Pancreas (tissue), 10 donors: ENCODE results near the gene TESMIN. TPM values are rescaled to one million over a fixed set of nuclear protein-coding genes. Genes with fewer than 3 reads are reported as not detected.

Source experiments
- ATAC-seq, 4 donors: fragments of 200-7000 bp; cut with Tn5 transposase; one replicate each; pipeline versions ENCODE4 v1.8.0 to v1.9.1; 2020; ENCODE audit warnings: mild to moderate bottlenecking in 4 of 4, moderate library complexity in 4 of 4
- DNase-seq, 6 donors: peaks; one replicate each; pipeline ENCODE4 v3.0.0-alpha.2; 2020
- FAIRE-seq: peaks from 2 replicates; lab custom pipeline; 2012; peaks lifted over from hg19 to GRCh38; lab: Jason Lieb, UNC
- H3K27ac ChIP-seq, 4 donors: fragments of 200-600 bp; sonication (generic); 1 replicate in 3 of 4; 2 replicates in 1 of 4; pipeline versions ENCODE4 v1.5.0 to v1.8.0; 2020
- H3K27me3 ChIP-seq, 4 donors: fragments of 200-600 bp; one replicate each; pipeline ENCODE4 v1.8.0; 2021
- H3K36me3 ChIP-seq, 3 donors: fragments of 200-600 bp; sonication (generic) in 1 of 3; one replicate each; pipeline versions ENCODE4 v1.5.0 to v1.8.0; 2020 to 2021
- H3K4me1 ChIP-seq, 3 donors: fragments of 200-600 bp; one replicate each; pipeline ENCODE4 v1.8.0; 2021
- H3K4me3 ChIP-seq, 4 donors: fragments of 200-600 bp; sonication (generic) in 2 of 4; one replicate each; pipeline versions ENCODE4 v1.5.0 to v1.8.0; 2020 to 2021
- H3K9me3 ChIP-seq, 4 donors: fragments of 200-600 bp; one replicate each; pipeline ENCODE4 v1.8.0; 2021
- WGBS, 2 donors: extraction: QIAGEN DNeasy Blood & Tissue Kit; methylation state at CpG; one replicate each; pipeline ENCODE4 v1.1.7; 2013; 5-methylcytosine and 5-hydroxymethylcytosine counted together
- intact Hi-C, 3 donors: fragments of 100-400 bp; cut with DNase I; formaldehyde crosslinking; loops; one replicate each; pipeline versions ENCODE4 v1.11.1 to v1.14.2; 2022
- polyA plus RNA-seq, 2 donors: library from polyadenylated mRNA; stranded (reverse); fragments of 200-250 nt; gene quantifications; one replicate each; pipeline ENCODE4 v1.2.3, GENCODE V29; 2013
- total RNA-seq, 6 donors: library from RNA; stranded (reverse); fragmentation: NEBNext Ultra II Directional in 4 of 6; extraction: Animal tissue kit (Norgen Biotek cat#: 25700) in 4 of 6; gene quantifications; one replicate each; pipeline versions ENCODE4 v1.2.1 to v1.2.4, GENCODE V29; 2021 to 2023
- TF ChIP-seq, protein P1 (sequence below), 4 donors: fragments of 200-600 bp; sonication (generic) in 3 of 4; IDR thresholded peaks; one replicate each; pipeline versions ENCODE4 v1.5.0 to v1.8.0; 2021; ENCODE audit warnings: antibody characterized with exemption in 4 of 4
- donor health status: healthy with polysubstance abuse.
- donor health status: DM: no; HTN: no; CAD: no; lungs with moderate emphysema.
- donor health status: DM: no; HTN: no; CAD: no.
- donor health status: control.
- donor health status: control.
- donor health status: Bipolar disorder and iron deficiency.
- donor health status: DM: yes; HTN: yes; CAD: no.
- donor health status: DM: no; HTN: no; CAD: no.
- donor health status: DM: no; HTN: no; CAD: no.
- donor health status: DM: yes; HTN: yes; CAD: no.

TESMIN gene
- total and polyA plus RNA-seq, 8 donors, result 1.4 to 3.6 (median 1.9) TPM

DNA sequence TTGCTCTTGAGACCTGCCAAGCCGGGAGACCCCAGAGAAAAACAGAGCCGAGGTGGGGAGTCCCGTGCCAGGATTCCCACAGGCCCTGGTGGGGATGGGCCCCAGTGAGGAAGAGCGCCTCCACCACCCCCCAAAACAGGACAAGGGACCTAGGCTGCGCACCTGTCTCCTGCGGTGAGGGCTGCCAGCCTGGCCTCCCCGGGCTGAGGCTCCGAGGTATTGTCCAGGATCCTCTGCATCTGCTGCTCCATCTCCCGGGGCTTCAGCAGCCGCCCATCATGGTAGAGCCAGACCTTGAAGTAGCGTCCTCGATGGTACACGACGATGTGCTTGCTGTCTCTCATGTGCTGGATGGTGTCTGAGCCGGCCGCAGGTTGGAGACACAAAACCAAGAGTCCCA is 33.3 kb upstream of the TESMIN start:
- no peaks in the 10 kb centered on the region for H3K27me3 ChIP-seq
- 94 to 96% methylated on average over 16 of the region's 16 CpGs for WGBS, 2 donors
- FAIRE-seq (no peak), ATAC-seq (no peak), DNase-seq (no peak)
- TF ChIP-seq, protein P1, sequence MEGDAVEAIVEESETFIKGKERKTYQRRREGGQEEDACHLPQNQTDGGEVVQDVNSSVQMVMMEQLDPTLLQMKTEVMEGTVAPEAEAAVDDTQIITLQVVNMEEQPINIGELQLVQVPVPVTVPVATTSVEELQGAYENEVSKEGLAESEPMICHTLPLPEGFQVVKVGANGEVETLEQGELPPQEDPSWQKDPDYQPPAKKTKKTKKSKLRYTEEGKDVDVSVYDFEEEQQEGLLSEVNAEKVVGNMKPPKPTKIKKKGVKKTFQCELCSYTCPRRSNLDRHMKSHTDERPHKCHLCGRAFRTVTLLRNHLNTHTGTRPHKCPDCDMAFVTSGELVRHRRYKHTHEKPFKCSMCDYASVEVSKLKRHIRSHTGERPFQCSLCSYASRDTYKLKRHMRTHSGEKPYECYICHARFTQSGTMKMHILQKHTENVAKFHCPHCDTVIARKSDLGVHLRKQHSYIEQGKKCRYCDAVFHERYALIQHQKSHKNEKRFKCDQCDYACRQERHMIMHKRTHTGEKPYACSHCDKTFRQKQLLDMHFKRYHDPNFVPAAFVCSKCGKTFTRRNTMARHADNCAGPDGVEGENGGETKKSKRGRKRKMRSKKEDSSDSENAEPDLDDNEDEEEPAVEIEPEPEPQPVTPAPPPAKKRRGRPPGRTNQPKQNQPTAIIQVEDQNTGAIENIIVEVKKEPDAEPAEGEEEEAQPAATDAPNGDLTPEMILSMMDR (IDR thresholded peaks at IDR 0.05), result no peak
- no peaks in the 10 kb centered on the region for H3K9me3 ChIP-seq
- no peak overlapping the region for H3K27ac ChIP-seq
- H3K36me3 ChIP-seq, result peaks cover 0 to 54% (median 5%) of the 10 kb centered on the region in 3 donors
- H3K4me1 ChIP-seq, result no peaks in the 10 kb centered on the region
- H3K4me3 ChIP-seq, result no peak overlapping the region
- intact Hi-C loops, result no loop called here

DNA sequence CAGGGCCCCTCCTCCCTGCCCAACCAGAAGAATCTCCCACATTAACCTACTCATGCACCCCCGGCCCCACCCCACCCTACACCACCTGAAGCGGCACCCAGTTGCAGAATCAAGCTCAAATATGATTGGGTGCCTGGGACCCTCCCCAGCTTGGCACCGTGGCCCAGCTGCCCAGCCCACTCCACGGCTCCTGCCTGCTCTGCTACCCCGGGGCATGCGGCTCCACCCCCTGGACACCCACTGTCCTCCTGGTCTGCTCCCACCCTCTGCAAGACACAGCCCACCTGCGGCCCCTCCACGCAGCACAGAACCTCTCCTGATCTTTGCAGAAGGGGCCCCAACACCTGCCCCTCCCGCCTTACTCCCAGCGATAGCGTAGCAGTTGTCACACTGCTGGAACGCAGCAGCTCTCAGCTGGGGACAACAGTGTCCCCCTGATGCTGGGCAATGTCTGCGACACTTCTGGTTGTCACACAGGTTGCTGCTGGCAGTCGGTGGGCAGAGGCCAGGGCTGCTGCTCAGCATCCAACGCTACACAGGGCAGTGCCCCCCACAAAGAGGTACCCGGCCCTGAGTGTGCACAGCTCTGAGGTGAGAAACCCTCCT is 32.0 kb upstream of the TESMIN start:
- Histone ChIP-seq H3K36me3 (peaks cover 0 to 66% (median 5%) of the 10 kb centered on the region in 3 donors), H3K27me3 (no peaks in the 10 kb centered on the region), H3K9me3 (no peaks in the 10 kb centered on the region), H3K27ac (no peak overlapping the region), H3K4me1 (no peaks in the 10 kb centered on the region), H3K4me3 (no peak overlapping the region)
- TF ChIP-seq, protein P1 (IDR thresholded peaks at IDR 0.05), result no peak
- DNase-seq (no peak), FAIRE-seq (no peak), ATAC-seq (no peak)
- 92 to 93% methylated on average over 16 of the region's 16 CpGs for WGBS, 2 donors
- intact Hi-C loops, result no loop called here

DNA sequence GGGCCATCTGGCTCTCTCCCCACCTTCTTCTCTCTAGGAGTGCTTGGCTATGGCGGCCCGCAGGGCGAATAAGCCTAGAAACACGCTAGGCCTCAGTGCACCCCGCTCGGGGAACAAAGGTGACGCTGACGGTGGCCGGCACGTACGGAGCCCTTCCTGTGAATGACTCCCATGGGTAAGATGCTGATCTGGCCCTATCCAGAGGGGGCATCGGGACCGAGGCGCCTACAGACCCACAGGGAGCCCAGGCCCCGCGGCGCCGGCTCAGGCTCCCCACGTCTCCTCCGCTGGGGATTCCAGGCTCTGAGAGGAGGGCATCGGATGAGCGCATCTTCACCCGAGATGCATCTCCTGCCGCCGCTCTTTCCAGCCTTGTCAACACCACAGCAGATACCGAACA is 31.4 kb upstream of the TESMIN start:
- Histone ChIP-seq H3K4me1 (no peaks in the 10 kb centered on the region), H3K27me3 (no peaks in the 10 kb centered on the region), H3K4me3 (no peak overlapping the region), H3K27ac (no peak overlapping the region), H3K9me3 (no peaks in the 10 kb centered on the region), H3K36me3 (peaks cover 0 to 72% (median 5%) of the 10 kb centered on the region in 3 donors)
- WGBS, 2 donors, result 96 to 97% methylated on average over 24 to 26 of the region's 26 CpGs
- ATAC-seq (no peak), FAIRE-seq (no peak), DNase-seq (no peak)
- TF ChIP-seq, protein P1 (IDR thresholded peaks at IDR 0.05), result no peak
- intact Hi-C loops, result no loop called here

DNA sequence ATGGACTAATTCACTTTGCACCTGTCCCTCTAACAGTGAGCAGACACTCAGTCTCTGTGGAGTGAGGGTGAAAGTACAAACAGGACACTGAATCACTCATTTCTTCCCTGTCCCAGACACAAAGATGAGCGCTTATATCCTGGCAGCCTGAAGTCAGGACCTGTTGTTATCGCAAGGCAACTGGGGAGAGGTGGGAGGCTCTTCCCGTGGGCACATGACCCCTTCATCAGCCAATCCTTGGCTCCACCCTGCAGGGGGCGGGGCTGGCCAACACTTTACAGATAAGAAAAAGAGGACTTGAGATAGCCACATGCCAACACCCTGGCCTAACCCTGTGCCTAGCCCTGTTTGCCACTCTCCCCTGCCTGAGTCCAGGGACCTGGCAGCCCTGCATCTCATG is 29.5 kb upstream of the TESMIN start:
- H3K4me3 ChIP-seq, result no peak overlapping the region
- DNase-seq (peak in 4 of 6 donors; percentile 28 to 64 (median 43)), FAIRE-seq (no peak), ATAC-seq (peak; percentile 29 to 93 (median 78))
- H3K27ac ChIP-seq, result no peak overlapping the region
- H3K4me1 ChIP-seq, result no peaks in the 10 kb centered on the region
- WGBS, 2 donors, result 55 to 58% methylated on average over 4 of the region's 4 CpGs
- no peaks in the 10 kb centered on the region for H3K27me3 ChIP-seq
- no peaks in the 10 kb centered on the region for H3K9me3 ChIP-seq
- intact Hi-C loops, result no loop called here
- H3K36me3 ChIP-seq, result peaks cover under 1 to 86% (median 5%) of the 10 kb centered on the region in 3 donors
- TF ChIP-seq, protein P1 (IDR thresholded peaks at IDR 0.05), result no peak

DNA sequence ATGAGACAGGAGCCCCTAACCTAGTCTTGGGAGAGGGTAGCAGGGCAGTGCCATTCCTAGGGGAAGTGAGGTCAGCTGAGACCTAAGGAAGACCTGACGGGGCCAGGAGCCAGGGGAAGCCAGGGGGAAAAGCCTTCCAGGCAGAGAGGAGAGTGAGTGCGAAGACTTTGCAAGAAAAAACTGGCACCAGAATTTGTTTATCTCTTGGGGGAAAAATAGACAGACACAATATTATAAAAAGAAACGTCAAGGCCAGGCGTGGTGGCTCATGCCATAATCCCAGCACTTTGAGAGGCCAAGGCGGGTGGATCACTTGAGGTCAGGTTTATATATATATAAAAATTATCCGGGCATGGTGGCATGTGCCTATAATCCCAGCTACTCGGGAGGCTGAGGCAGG is 26.9 kb upstream of the TESMIN start:
- WGBS, 2 donors, result 85% methylated on average over 7 of the region's 7 CpGs
- DNase-seq, result no peak

More for the DNA sequence above, 26.9 kb upstream of the TESMIN start:
- TF ChIP-seq, protein P1 (IDR thresholded peaks at IDR 0.05), result no peak
- Histone ChIP-seq H3K4me3 (no peak overlapping the region), H3K27me3 (no peaks in the 10 kb centered on the region), H3K27ac (no peak overlapping the region), H3K36me3 (peaks cover 2 to 93% (median 17%) of the 10 kb centered on the region in 3 donors), H3K9me3 (no peaks in the 10 kb centered on the region), H3K4me1 (no peaks in the 10 kb centered on the region)
- no peak for FAIRE-seq
- ATAC-seq, result no peak
- intact Hi-C loops, result no loop called here
